Measurements from ENCODE around the gene SAFB2.

- TF ChIP-seq, protein P1, sequence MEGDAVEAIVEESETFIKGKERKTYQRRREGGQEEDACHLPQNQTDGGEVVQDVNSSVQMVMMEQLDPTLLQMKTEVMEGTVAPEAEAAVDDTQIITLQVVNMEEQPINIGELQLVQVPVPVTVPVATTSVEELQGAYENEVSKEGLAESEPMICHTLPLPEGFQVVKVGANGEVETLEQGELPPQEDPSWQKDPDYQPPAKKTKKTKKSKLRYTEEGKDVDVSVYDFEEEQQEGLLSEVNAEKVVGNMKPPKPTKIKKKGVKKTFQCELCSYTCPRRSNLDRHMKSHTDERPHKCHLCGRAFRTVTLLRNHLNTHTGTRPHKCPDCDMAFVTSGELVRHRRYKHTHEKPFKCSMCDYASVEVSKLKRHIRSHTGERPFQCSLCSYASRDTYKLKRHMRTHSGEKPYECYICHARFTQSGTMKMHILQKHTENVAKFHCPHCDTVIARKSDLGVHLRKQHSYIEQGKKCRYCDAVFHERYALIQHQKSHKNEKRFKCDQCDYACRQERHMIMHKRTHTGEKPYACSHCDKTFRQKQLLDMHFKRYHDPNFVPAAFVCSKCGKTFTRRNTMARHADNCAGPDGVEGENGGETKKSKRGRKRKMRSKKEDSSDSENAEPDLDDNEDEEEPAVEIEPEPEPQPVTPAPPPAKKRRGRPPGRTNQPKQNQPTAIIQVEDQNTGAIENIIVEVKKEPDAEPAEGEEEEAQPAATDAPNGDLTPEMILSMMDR (IDR thresholded peaks at IDR 0.05 in 2 of 3, conservative IDR thresholded peaks at IDR 0.05 in 1 of 3; ENCODE audit: borderline replicate concordance in 1 of 3, insufficient read depth in 1 of 3, low read depth in 2 of 3, low read length in 2 of 3), result no peak
- TF ChIP-seq CBX3 (IDR thresholded peaks at IDR 0.05; ENCODE audit: low read depth) (no peak), ATF3 (IDR thresholded peaks at IDR 0.05) (no peak), POLR2AphosphoS5 (IDR thresholded peaks at IDR 0.05; ENCODE audit: low read depth, low read length) (no peak), SRF (IDR thresholded peaks at IDR 0.05; ENCODE audit: low read depth) (no peak), ZFX (IDR thresholded peaks at IDR 0.05) (no peak), SP1 (IDR thresholded peaks at IDR 0.05; ENCODE audit: low read depth) (no peak), EZH2 (IDR thresholded peaks at IDR 0.05) (no peak), TCF7L2 (IDR thresholded peaks at IDR 0.05; ENCODE audit: borderline replicate concordance, extremely low read depth, insufficient read depth, insufficient read length) (no peak), EZH2phosphoT487 (IDR thresholded peaks at IDR 0.05; ENCODE audit: borderline replicate concordance) (no peak), POLR2A (IDR thresholded peaks at IDR 0.05; ENCODE audit: borderline replicate concordance, extremely low read depth, insufficient read depth, insufficient read length) (no peak), EGR1 (IDR thresholded peaks at IDR 0.05; ENCODE audit: low read depth) (no peak)
Observed at GRCh38 chr19:5559804-5560133, 62.8 kb downstream of the SAFB2 start.
